Measurements from ENCODE around the gene SPRED2.
"Not testable (repeated sequence)": the region's sequence is repeated elsewhere in the genome, so short reads cannot be mapped to it uniquely, and the experiment has no call there.

The SPRED2 gene

GRCh38 chr2:65337915-65338314 lies 94.5 kb downstream of the SPRED2 start:
- not testable (repeated sequence) for DNase-seq

GRCh38 chr2:65334714-65335113 lies 97.7 kb downstream of the SPRED2 start:
- no peak for DNase-seq

- DNase-seq: peak; percentile 12
These were observed 100.9 kb downstream of the SPRED2 start for GRCh38 chr2:65331336-65332025.

- peak; percentile 98 for DNase-seq
These were observed 102.9 kb downstream of the SPRED2 start for GRCh38 chr2:65329525-65329924.

- DNase-seq: no peak
These were observed 106.1 kb downstream of the SPRED2 start for GRCh38 chr2:65326276-65326675.

- no peak for DNase-seq
These were observed 107.3 kb downstream of the SPRED2 start for GRCh38 chr2:65325066-65325465.

GRCh38 chr2:65320946-65321345 lies 111.5 kb downstream of the SPRED2 start:
- DNase-seq: no peak

- peak; percentile 12 for DNase-seq
These were observed 112.2 kb downstream of the SPRED2 start for GRCh38 chr2:65320042-65320725.

- no peak for DNase-seq
These were observed 112.7 kb downstream of the SPRED2 start for GRCh38 chr2:65319674-65320041.

GRCh38 chr2:65319072-65319673 lies 113.2 kb downstream of the SPRED2 start:
- no peak for DNase-seq

GRCh38 chr2:65317841-65318240 lies 114.6 kb downstream of the SPRED2 start:
- DNase-seq: no peak

GRCh38 chr2:65317351-65317750 lies 115.0 kb downstream of the SPRED2 start:
- not testable (repeated sequence) for DNase-seq

GRCh38 chr2:65316072-65316471 lies 116.3 kb downstream of the SPRED2 start:
- DNase-seq: no peak

GRCh38 chr2:65314801-65315441 lies 117.5 kb downstream of the SPRED2 start:
- DNase-seq: no peak

GRCh38 chr2:65313954-65314256 lies 118.5 kb downstream of the SPRED2 start:
- no peak for DNase-seq

GRCh38 chr2:65313126-65313953 lies 119.1 kb downstream of the SPRED2 start:
- DNase-seq: no peak

GRCh38 chr2:65311596-65311995 lies 120.8 kb downstream of the SPRED2 start:
- no peak for DNase-seq

GRCh38 chr2:65311049-65311448 lies 121.3 kb downstream of the SPRED2 start:
- DNase-seq: no peak

GRCh38 chr2:65309699-65310098 lies 122.7 kb downstream of the SPRED2 start:
- DNase-seq: no peak

GRCh38 chr2:65305934-65306333 lies 126.5 kb downstream of the SPRED2 start:
- DNase-seq: no peak

- DNase-seq: no peak
These were observed 131.4 kb downstream of the SPRED2 start for GRCh38 chr2:65300761-65301711.
